Ecto neural progenitor cell (in vitro differentiated cells): ENCODE measurements around the gene NPR2.

Experiments
- DNase-seq: peaks from one replicate; pipeline ENCODE4 v3.0.0-alpha.2; 2018; ENCODE audit warnings: low spot score

NPR2 gene

GRCh38 chr9:35763803-35764202 lies 27.6 kb upstream of the NPR2 start:
- no peak for DNase-seq

DNA sequence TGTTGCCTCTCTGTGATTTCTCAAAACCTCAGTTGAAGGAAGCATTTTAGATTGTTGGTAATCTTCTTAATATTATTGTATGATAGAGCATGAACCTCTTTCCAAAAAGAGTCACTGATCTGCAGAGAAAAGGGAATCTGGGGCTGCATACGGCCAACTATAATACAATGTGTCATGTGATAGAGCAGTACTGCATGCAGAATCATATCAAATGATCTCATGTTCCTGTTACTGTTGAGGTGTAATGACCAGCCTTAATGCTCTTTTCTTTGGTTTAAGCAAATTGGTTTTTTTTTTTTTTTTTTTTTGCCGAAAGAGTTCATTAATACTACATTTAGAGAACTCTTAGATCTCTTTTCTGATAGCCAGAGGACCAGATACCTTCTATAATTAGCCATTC lies 24.4 kb upstream of the NPR2 start:
- no peak for DNase-seq

DNA sequence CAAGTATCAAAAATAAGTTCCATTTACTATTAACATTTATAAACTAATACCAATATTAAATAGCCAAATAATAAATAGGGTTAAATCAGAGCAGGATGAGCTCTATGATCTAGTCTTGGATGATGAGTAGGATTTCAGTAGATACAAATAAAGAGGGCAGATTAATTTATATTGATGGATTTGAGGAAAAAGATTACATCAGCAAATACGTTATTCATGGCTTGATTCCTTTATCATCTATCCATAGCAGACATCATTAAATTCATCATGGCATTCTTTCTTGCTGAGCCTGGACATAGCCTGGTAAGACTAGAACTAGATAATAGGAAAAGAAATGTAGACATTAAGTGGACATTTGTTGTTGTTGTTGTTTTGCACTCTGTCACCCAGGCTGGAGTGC lies 23.9 kb upstream of the NPR2 start:
- no peak for DNase-seq

GRCh38 chr9:35769763-35770162 lies 21.6 kb upstream of the NPR2 start:
- no peak for DNase-seq

DNA sequence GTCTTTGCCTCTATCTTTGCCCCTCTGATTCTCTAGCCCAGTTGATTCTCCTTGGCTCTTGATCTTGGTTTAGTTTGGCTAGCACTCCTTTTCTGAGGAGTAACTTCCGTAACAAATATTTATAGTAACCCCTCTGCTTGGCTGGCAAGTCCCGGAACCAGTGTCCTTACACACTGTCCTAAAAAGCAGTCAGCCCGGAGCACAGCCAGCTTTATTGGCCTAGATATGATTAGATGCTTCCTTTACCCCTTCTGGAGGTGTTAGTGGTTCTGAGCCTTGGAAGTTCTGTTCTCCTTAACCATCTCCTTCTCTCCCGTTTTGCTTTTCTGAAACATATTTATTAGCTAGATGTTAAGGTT lies 20.3 kb upstream of the NPR2 start:
- no peak for DNase-seq

GRCh38 chr9:35771534-35771933 lies 19.9 kb upstream of the NPR2 start:
- DNase-seq = no peak

- DNase-seq = no peak
Measured at GRCh38 chr9:35771943-35772342, 19.4 kb upstream of the NPR2 start.

GRCh38 chr9:35774907-35775635 lies 16.3 kb upstream of the NPR2 start:
- no peak for DNase-seq

- DNase-seq = no peak
Measured at GRCh38 chr9:35776018-35776417, 15.4 kb upstream of the NPR2 start.

- DNase-seq = no peak
Measured at GRCh38 chr9:35778496-35778895, 12.9 kb upstream of the NPR2 start.

- DNase-seq = no peak
Measured at GRCh38 chr9:35781066-35781465, 10.3 kb upstream of the NPR2 start.

GRCh38 chr9:35783418-35783817 lies 8.0 kb upstream of the NPR2 start:
- DNase-seq = no peak

- DNase-seq = no peak
Measured at GRCh38 chr9:35789541-35789940, 1.9 kb upstream of the NPR2 start.

DNA sequence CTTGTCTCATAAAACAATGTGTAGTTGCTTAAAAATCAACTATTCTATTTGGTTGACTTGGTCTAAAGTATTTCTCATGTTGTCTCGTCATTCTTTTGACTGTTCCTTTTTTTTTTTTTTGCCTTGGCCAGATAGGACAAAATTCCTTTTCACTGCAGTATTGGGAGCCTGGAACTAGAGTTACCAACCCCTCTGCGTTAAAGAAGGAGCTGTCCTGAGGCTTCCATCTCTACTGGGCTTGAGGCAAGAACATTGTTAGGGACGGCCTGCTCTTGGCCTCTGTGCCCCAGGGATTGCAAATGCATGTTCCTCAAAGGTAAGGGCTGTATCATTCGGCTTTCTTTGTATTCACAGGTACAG lies 1.4 kb upstream of the NPR2 start:
- no peak for DNase-seq

GRCh38 chr9:35790385-35791296 lies 750 bp upstream of the NPR2 start:
- peak; percentile 79 for DNase-seq

DNA sequence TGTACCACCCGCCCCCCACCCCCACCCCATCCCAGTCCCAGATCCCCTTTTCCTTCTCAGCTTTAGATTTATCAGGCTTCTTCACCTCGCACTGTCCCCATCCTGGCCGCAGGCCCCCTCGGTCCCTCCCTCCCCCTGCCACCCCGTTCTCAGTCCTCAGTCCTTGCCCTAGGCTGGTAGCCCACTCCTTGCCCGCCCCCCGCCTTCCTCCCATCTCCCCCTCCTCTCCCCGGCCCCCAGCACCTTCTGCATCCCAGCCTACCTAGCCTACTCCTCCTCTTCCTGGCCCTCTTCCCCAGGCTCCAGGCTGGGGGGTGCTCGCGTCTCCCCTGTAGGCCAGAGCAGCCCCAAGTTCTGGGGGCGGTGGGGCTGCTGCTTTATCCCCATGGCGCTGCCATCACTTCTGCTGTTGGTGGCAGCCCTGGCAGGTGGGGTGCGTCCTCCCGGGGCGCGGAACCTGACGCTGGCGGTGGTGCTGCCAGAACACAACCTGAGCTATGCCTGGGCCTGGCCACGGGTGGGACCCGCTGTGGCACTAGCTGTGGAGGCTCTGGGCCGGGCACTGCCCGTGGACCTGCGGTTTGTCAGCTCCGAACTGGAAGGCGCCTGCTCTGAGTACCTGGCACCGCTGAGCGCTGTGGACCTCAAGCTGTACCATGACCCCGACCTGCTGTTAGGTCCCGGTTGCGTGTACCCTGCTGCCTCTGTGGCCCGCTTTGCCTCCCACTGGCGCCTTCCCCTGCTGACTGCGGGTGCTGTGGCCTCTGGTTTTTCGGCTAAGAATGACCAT lies 828 bp downstream of the NPR2 start:
- DNase-seq = no peak

- no peak for DNase-seq
Measured at GRCh38 chr9:35792826-35793225, 1.4 kb downstream of the NPR2 start.

GRCh38 chr9:35793461-35793860 lies 2.1 kb downstream of the NPR2 start:
- DNase-seq = no peak

DNA sequence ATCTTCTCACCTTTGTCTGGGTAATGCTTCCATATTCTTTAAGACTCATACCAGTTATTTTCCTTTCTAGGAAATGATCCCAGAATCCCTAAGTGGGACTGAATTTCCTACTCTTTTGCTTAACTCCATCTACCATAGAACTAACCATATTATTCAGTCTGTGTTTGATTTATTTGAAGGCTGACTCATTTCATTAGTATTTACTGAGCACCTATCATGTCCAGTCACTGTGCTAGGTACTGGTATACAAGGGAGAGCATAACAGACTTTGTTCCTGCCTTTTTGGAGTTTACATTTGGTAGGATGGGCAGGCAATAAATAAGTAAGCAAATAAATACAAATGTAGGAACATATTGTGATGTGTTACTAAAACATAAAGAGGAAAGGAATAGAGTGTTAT lies 4.3 kb downstream of the NPR2 start:
- no peak for DNase-seq

DNA sequence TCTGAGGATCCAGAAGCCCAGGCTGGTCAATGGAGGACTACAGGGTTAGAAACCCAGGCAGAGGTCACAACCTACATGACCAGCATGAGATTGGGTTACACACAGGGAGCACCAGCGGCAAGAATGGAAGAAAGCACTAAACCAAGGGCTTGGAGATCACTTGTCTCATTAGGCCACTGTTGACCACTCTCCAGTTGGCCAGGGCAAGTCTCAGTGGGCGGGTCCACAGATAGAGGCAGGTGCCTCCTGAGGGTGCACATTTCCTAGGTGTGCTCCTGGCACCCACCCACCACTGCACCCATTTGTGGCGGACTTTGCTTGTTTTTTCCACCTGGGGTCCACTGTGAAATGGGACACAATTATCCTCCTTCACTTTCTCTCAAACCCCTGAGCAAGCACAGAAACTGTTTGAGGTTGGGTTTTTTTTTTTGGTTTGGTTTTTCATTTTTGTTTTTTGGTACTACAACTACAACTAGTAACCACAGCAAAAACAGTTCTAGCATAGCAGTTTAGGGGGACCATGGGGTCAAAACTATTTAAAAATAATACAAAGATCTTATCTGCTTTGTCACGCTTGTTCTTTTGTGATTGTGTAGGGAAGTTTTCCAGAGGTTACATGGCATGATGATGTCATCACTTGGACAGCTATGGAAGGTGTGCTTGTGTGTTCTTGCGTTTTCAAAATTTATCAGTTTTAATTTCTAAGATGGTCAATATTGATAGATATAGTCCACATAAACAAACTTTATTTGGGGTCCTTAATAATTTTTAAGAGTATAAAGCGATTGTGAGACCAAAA lies 6.1 kb downstream of the NPR2 start:
- no peak for DNase-seq

DNA sequence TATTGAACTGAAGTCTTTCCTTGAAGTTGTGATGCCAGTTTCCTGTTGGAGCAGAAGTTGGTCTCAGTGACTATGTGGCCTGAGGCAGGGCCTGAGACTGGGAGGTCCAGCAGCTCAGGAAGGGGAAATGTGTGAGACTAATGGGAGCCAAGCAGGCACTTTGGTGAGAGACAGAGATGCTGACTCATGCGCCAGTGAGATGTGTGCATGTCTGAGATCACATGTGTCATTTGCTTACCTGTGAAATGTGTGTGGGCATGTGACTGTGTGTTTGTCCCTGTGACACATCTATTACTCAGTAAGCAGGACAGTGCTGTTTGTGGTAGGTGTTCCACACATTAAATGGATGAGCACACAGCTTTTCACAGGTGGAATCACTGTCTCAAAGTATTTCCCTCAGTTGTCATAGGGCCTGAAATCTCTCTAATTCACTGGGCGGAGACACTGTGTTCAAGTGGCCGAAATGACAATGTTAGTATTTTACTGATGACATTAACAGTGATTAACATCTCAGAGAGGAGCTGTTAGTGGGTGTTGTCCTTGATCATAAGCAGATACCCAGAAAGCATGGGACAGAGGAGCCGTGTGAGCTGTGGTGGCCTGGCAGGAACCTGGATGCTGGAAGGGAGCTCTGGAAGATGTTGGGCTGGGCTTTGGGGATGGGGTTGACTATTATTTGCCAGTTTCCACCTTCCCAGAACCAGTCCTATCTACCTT lies 7.4 kb downstream of the NPR2 start:
- DNase-seq = no peak
